ENCODE data around the gene ORAI1.
"Not testable (repeated sequence)": the region's sequence is repeated elsewhere in the genome, so short reads cannot be mapped to it uniquely, and the experiment has no call there.

Gene ORAI1

DNA sequence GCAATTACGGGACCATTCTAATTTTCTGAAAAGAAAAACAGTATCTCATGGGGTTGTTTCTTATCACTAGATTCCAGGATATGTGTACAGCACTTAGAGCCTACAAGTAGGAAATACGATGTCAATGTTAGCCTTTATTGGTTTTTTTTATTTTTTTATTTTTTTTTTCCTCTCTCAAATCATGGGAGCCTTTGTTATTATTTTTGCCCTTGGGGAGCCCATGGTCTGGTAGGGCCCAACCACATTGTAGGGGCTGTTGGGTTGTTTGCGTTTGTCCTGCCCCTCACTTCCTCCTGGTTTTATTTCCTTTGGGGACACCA, 37.2 kb downstream of the ORAI1 start (continued):
- TF ChIP-seq, protein P1, sequence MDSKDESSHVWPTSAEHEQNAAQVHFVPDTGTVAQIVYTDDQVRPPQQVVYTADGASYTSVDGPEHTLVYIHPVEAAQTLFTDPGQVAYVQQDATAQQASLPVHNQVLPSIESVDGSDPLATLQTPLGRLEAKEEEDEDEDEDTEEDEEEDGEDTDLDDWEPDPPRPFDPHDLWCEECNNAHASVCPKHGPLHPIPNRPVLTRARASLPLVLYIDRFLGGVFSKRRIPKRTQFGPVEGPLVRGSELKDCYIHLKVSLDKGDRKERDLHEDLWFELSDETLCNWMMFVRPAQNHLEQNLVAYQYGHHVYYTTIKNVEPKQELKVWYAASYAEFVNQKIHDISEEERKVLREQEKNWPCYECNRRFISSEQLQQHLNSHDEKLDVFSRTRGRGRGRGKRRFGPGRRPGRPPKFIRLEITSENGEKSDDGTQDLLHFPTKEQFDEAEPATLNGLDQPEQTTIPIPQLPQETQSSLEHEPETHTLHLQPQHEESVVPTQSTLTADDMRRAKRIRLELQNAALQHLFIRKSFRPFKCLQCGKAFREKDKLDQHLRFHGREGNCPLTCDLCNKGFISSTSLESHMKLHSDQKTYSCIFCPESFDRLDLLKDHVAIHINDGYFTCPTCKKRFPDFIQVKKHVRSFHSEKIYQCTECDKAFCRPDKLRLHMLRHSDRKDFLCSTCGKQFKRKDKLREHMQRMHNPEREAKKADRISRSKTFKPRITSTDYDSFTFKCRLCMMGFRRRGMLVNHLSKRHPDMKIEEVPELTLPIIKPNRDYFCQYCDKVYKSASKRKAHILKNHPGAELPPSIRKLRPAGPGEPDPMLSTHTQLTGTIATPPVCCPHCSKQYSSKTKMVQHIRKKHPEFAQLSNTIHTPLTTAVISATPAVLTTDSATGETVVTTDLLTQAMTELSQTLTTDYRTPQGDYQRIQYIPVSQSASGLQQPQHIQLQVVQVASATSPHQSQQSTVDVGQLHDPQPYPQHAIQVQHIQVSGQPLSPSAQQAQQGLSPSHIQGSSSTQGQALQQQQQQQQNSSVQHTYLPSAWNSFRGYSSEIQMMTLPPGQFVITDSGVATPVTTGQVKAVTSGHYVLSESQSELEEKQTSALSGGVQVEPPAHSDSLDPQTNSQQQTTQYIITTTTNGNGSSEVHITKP (tag by site-specific recombination; IDR thresholded peaks at IDR 0.05), result peak; percentile 96
- TF ChIP-seq ZNF335 (tag by site-specific recombination; conservative IDR thresholded peaks at IDR 0.05), result peak; percentile 67
- TF ChIP-seq, protein P2, sequence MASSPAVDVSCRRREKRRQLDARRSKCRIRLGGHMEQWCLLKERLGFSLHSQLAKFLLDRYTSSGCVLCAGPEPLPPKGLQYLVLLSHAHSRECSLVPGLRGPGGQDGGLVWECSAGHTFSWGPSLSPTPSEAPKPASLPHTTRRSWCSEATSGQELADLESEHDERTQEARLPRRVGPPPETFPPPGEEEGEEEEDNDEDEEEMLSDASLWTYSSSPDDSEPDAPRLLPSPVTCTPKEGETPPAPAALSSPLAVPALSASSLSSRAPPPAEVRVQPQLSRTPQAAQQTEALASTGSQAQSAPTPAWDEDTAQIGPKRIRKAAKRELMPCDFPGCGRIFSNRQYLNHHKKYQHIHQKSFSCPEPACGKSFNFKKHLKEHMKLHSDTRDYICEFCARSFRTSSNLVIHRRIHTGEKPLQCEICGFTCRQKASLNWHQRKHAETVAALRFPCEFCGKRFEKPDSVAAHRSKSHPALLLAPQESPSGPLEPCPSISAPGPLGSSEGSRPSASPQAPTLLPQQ (tag by site-specific recombination; IDR thresholded peaks at IDR 0.05), result 0 out of 2 replicates have a peak, but pooled peaks have one; percentile 16
- no peak for TF ChIP-seq ZNF600 (tag by site-specific recombination; IDR thresholded peaks at IDR 0.05)
- 0 out of 2 replicates have a peak, but pooled peaks have one; percentile 16 for TF ChIP-seq ZNF558 (tag by site-specific recombination; IDR thresholded peaks at IDR 0.05)
- TF ChIP-seq, protein P3, sequence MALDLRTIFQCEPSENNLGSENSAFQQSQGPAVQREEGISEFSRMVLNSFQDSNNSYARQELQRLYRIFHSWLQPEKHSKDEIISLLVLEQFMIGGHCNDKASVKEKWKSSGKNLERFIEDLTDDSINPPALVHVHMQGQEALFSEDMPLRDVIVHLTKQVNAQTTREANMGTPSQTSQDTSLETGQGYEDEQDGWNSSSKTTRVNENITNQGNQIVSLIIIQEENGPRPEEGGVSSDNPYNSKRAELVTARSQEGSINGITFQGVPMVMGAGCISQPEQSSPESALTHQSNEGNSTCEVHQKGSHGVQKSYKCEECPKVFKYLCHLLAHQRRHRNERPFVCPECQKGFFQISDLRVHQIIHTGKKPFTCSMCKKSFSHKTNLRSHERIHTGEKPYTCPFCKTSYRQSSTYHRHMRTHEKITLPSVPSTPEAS (tag by site-specific recombination; IDR thresholded peaks at IDR 0.05), result no peak
- TF ChIP-seq ZNF433 (tag by site-specific recombination; IDR thresholded peaks at IDR 0.05; ENCODE audit: low read depth), result no peak
- TF ChIP-seq KLF16 (tag by site-specific recombination; IDR thresholded peaks at IDR 0.05), result peak; percentile 12; the same call in 1 of the 2 replicates

DNA sequence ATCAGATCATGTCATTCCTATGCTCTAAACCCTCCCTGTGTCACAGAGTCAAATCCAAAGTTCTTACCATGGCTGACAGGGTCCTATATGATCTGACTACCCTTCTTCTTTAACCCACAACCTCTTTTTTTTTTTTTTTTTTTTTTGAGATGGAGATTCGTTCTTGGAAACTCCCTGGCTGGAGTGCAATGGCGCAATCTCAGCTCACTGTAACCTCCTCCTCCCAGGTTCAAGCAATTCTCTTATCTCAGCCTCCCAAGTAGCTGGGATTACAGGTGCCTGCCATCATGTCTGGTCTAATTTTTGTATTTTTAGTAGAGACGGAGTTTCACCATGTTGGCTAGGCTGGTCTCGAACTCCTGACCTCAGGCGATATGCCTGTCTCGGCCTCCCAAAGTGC, 40.5 kb downstream of the ORAI1 start:
- H3K27ac ChIP-seq (ENCODE audit: extremely low read depth, low read depth, low read length); H3K36me3 ChIP-seq (ENCODE audit: control insufficient read depth in 2 of 2, insufficient read depth in 1 of 2, low read length in 2 of 2); H3K4me1 ChIP-seq (ENCODE audit: control insufficient read depth, insufficient read depth, low read length); H3K9me3 ChIP-seq (ENCODE audit: control insufficient read depth, insufficient read depth, low read depth, low read length); H3K4me3 ChIP-seq (ENCODE audit: low read depth, low read length); POLR2A ChIA-PET: not testable (repeated sequence)
- CTCF ChIA-PET, result interaction anchor here (0.6 to 1.9 kb wide), 3 partner anchors 114 to 1197 kb away, joined by 6 to 8 read pairs (median 7); no protein-coding TSS in a partner anchor

DNA sequence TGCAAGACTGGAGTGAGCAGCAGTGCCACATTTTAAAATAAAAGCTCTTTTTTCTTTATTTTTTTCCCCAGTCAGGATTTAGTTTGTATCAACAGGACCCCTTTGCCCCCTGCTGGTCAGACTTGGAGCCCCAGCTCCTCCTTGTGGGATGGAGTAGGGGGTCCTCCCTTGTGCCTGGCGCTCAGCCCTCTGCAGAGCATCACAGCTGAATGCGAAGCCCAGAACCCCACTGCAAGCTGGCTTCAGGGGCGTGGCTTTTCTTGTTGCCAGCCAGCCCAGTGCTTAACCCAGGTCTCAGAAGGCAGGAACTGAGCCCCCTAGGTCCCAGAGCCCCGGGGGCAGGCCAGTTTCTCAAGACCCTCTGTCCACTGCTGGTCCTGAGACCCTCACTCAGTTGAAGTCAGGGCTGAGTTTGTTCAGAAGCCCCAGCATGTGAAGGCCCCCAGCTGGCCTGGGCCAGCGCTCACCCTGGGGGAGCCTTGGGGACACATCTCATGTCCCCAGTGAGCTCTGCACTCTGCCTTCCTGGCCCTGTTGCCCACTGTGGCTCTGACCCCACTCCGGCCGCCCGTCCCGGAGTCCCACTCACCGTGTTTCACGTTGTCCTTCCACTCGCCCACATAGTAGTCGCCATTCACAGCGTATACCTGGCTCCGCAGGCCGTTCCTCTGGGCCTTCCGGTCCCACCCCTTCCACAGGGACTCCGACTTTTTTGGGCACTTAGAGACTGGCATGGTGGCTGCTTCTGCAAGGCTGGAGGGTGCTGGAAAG, 42.6 kb downstream of the ORAI1 start:
- POLR2A ChIA-PET, result interaction anchor here (0.6 to 1.1 kb wide), 3 partner anchors 42 to 447 kb away, joined by 3 to 5 read pairs (median 3); partner anchors contain the start of gene ORAI1
- no peak overlapping the region for H3K27ac ChIP-seq (ENCODE audit: extremely low read depth, low read depth, low read length)

More for the DNA sequence above, 42.6 kb downstream of the ORAI1 start:
- TF ChIP-seq OVOL3 (tag by site-specific recombination; IDR thresholded peaks at IDR 0.05) (no peak), ZNF335 (tag by site-specific recombination; conservative IDR thresholded peaks at IDR 0.05) (0 out of 2 replicates have a peak, but pooled peaks have one; percentile 18), ZSCAN23 (tag by site-specific recombination; IDR thresholded peaks at IDR 0.05) (no peak), ZNF654 (tag by site-specific recombination; IDR thresholded peaks at IDR 0.05; ENCODE audit: low read depth) (0 out of 2 replicates have a peak, but pooled peaks have one; percentile 6)
- TF ChIP-seq, protein P4, sequence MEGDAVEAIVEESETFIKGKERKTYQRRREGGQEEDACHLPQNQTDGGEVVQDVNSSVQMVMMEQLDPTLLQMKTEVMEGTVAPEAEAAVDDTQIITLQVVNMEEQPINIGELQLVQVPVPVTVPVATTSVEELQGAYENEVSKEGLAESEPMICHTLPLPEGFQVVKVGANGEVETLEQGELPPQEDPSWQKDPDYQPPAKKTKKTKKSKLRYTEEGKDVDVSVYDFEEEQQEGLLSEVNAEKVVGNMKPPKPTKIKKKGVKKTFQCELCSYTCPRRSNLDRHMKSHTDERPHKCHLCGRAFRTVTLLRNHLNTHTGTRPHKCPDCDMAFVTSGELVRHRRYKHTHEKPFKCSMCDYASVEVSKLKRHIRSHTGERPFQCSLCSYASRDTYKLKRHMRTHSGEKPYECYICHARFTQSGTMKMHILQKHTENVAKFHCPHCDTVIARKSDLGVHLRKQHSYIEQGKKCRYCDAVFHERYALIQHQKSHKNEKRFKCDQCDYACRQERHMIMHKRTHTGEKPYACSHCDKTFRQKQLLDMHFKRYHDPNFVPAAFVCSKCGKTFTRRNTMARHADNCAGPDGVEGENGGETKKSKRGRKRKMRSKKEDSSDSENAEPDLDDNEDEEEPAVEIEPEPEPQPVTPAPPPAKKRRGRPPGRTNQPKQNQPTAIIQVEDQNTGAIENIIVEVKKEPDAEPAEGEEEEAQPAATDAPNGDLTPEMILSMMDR (tag by site-specific recombination; IDR thresholded peaks at IDR 0.05), result peak; percentile 38; the same call in 1 of the 2 replicates
- no peak overlapping the region for H3K4me3 ChIP-seq (ENCODE audit: low read depth, low read length)
- H3K4me1 ChIP-seq (ENCODE audit: control insufficient read depth, insufficient read depth, low read length), result 0 out of 2 replicates have a peak, but pooled peaks cover 2% of the 10 kb centered on the region
- no peaks in the 10 kb centered on the region for H3K9me3 ChIP-seq (ENCODE audit: control insufficient read depth, insufficient read depth, low read depth, low read length)
- H3K36me3 ChIP-seq (ENCODE audit: control insufficient read depth in 2 of 2, insufficient read depth in 1 of 2, low read length in 2 of 2), result no peaks in the 10 kb centered on the region
- CTCF ChIA-PET, result interaction anchor here (0.6 to 5.5 kb wide), 27 partner anchors 8 to 358 kb away, joined by 3 to 70 read pairs (median 5); partner anchors contain the start of genes ORAI1 and RHOF

Measured in HEK293 (cell line).